Measurements from ENCODE around the gene E2F3.

- TF ChIP-seq, protein P1, sequence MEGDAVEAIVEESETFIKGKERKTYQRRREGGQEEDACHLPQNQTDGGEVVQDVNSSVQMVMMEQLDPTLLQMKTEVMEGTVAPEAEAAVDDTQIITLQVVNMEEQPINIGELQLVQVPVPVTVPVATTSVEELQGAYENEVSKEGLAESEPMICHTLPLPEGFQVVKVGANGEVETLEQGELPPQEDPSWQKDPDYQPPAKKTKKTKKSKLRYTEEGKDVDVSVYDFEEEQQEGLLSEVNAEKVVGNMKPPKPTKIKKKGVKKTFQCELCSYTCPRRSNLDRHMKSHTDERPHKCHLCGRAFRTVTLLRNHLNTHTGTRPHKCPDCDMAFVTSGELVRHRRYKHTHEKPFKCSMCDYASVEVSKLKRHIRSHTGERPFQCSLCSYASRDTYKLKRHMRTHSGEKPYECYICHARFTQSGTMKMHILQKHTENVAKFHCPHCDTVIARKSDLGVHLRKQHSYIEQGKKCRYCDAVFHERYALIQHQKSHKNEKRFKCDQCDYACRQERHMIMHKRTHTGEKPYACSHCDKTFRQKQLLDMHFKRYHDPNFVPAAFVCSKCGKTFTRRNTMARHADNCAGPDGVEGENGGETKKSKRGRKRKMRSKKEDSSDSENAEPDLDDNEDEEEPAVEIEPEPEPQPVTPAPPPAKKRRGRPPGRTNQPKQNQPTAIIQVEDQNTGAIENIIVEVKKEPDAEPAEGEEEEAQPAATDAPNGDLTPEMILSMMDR (IDR thresholded peaks at IDR 0.05) = no peak
- no peak for TF ChIP-seq EP300 (IDR thresholded peaks at IDR 0.05)
- no peak for TF ChIP-seq POLR2AphosphoS5 (IDR thresholded peaks at IDR 0.05)
These were observed 86.1 kb downstream of the E2F3 start for GRCh38 chr6:20487669-20488375.

All from upper lobe of left lung (tissue), 4 donors.